ENCODE measurements around the gene RIPK1. TPM values are rescaled to one million over a fixed set of nuclear protein-coding genes. Genes with fewer than 3 reads are reported as not detected.
A peak's percentile ranks its signal among the peaks of the same experiment; 100 is the strongest.

Gene RIPK1
- total and polyA plus RNA-seq, 4 donors: 12.1 to 24.1 (median 19.7) TPM

DNA sequence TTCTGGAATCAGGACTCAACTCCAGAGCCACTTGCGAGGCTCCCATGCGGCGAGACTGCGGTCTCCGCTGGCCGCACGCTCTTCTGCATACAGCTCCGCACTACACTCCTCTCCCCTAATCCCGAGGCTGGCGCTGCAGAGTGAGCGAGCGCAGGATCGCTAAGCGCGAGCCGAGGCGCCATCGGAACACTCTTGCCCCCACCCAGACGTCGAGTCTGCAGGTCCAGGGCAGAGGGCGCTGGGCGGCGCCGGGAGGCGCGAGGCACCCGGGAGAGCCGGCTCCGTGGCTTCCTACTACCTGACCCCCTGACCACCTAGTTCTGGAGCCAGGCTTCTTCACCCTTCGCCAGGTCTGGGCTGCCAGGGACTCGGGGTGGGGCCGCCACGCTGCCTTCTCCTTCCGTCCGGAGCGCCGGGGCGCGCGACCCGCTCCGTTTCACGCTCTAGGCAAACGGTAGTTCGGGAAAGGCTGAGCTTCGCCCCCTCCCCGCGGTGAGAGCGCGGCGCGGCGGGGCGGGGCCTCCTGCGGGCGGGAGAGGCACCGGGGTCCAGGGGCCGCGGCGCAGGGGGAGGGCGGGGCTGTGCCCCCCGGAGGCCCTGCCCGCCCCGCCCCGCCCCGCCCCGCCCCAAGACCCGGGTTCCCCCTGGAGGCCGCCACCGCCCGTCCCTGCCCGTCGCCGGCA lies 94.4 kb downstream of the RIPK1 start:
- H3K36me3 ChIP-seq (ENCODE audit: control insufficient read depth in 4 of 4, insufficient read depth in 4 of 4, low read length in 4 of 4): no peaks in the 10 kb centered on the region
- peak; percentile 83 to 86 (median 85) for DNase-seq
- peaks cover 0 to 2% (median 0%) of the 10 kb centered on the region in 3 donors for H3K27me3 ChIP-seq (ENCODE audit: control insufficient read depth in 3 of 3, insufficient read depth in 3 of 3, low read length in 2 of 3)
- peaks cover 0 to 4% (median 0%) of the 10 kb centered on the region in 5 donors for H3K4me1 ChIP-seq (ENCODE audit: control insufficient read depth in 5 of 5, insufficient read depth in 5 of 5, low read length in 5 of 5)
- H3K9me3 ChIP-seq (ENCODE audit: control insufficient read depth in 4 of 4, insufficient read depth in 3 of 4, low read length in 3 of 4): peaks cover 0 to 4% (median 0%) of the 10 kb centered on the region in 4 donors
- 0% methylated on average over 35 to 74 of the region's 74 CpGs for WGBS, 2 donors
- H3K9ac ChIP-seq (ENCODE audit: insufficient read depth in 1 of 2, low read length in 2 of 2): peak overlapping the region in 1 of 2 donors; percentile 42
- ATAC-seq (ENCODE audit: insufficient read depth, low FRiP score): peak; percentile 75
- peak overlapping the region; percentile 91 to 92 for H3K27ac ChIP-seq (ENCODE audit: low read depth in 1 of 2, low read length in 1 of 2)
- TF ChIP-seq, protein P1, sequence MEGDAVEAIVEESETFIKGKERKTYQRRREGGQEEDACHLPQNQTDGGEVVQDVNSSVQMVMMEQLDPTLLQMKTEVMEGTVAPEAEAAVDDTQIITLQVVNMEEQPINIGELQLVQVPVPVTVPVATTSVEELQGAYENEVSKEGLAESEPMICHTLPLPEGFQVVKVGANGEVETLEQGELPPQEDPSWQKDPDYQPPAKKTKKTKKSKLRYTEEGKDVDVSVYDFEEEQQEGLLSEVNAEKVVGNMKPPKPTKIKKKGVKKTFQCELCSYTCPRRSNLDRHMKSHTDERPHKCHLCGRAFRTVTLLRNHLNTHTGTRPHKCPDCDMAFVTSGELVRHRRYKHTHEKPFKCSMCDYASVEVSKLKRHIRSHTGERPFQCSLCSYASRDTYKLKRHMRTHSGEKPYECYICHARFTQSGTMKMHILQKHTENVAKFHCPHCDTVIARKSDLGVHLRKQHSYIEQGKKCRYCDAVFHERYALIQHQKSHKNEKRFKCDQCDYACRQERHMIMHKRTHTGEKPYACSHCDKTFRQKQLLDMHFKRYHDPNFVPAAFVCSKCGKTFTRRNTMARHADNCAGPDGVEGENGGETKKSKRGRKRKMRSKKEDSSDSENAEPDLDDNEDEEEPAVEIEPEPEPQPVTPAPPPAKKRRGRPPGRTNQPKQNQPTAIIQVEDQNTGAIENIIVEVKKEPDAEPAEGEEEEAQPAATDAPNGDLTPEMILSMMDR (IDR thresholded peaks at IDR 0.05; ENCODE audit: control extremely low read depth, extremely low read depth): no peak
- H3K4me3 ChIP-seq: peak overlapping the region; percentile 58

DNA sequence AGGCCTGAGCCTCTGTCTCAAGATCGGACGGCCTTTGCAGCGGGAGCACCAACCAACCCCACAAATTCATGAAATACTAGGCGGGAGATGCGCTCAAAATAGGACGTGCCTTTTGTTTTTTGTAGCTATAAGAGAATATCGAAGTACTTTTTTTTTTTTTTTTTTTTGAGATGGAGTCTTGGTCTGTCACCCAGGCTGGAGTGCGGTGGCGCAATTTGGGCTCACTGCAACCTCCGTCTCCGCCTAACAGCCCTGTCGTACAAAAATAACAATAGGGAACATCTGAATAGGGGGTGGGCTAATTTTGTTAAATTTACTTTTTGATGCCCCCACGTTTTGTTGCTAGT lies 94.9 kb downstream of the RIPK1 start:
- H3K4me1 ChIP-seq (ENCODE audit: control insufficient read depth in 5 of 5, insufficient read depth in 5 of 5, low read length in 5 of 5): peaks cover 0 to 4% (median 0%) of the 10 kb centered on the region in 5 donors
- peak overlapping the region in 1 of 2 donors; percentile 92 for H3K27ac ChIP-seq (ENCODE audit: low read depth in 1 of 2, low read length in 1 of 2)
- peaks cover 0 to 4% (median 0%) of the 10 kb centered on the region in 4 donors for H3K9me3 ChIP-seq (ENCODE audit: control insufficient read depth in 4 of 4, insufficient read depth in 3 of 4, low read length in 3 of 4)
- H3K4me3 ChIP-seq: no peak overlapping the region
- no peak overlapping the region for H3K9ac ChIP-seq (ENCODE audit: insufficient read depth in 1 of 2, low read length in 2 of 2)
- no peaks in the 10 kb centered on the region for H3K36me3 ChIP-seq (ENCODE audit: control insufficient read depth in 4 of 4, insufficient read depth in 4 of 4, low read length in 4 of 4)
- peaks cover 0 to 1% (median 0%) of the 10 kb centered on the region in 3 donors for H3K27me3 ChIP-seq (ENCODE audit: control insufficient read depth in 3 of 3, insufficient read depth in 3 of 3, low read length in 2 of 3)
- WGBS, 2 donors: 9 to 18% methylated on average over 13 of the region's 13 CpGs
- DNase-seq (no peak), ATAC-seq (ENCODE audit: insufficient read depth, low FRiP score) (no peak)
- TF ChIP-seq, protein P1 (IDR thresholded peaks at IDR 0.05; ENCODE audit: control extremely low read depth, extremely low read depth): no peak

DNA sequence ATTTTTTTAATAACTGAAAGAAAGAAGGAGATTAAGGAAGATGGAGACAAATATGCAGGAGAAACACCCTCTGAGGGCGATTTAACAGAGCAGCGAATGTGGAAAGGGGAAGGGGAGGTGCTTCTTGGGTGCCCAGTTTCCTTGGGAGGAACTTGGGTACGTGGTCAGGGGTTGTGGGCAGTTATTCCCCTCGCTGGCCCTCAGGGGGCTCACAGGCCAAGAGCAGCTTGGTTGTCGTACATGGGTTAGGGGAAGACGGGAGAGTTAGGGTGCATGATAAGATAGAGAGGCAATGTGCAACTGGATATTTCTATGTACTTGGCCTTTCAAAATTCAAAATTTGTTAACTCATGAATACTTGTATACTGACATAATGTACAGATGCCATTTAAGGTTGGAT lies 96.1 kb downstream of the RIPK1 start:
- H3K27ac ChIP-seq (ENCODE audit: low read depth in 1 of 2, low read length in 1 of 2): no peak overlapping the region
- DNase-seq: no peak
- no peaks in the 10 kb centered on the region for H3K36me3 ChIP-seq (ENCODE audit: control insufficient read depth in 4 of 4, insufficient read depth in 4 of 4, low read length in 4 of 4)
- ATAC-seq (ENCODE audit: insufficient read depth, low FRiP score): no peak
- H3K9me3 ChIP-seq (ENCODE audit: control insufficient read depth in 4 of 4, insufficient read depth in 3 of 4, low read length in 3 of 4): peaks cover 0 to 4% (median 0%) of the 10 kb centered on the region in 4 donors
- WGBS, 2 donors: 68 to 87% methylated on average over 6 of the region's 6 CpGs
- H3K4me3 ChIP-seq: no peak overlapping the region
- H3K27me3 ChIP-seq (ENCODE audit: control insufficient read depth in 3 of 3, insufficient read depth in 3 of 3, low read length in 2 of 3): no peaks in the 10 kb centered on the region
- H3K4me1 ChIP-seq (ENCODE audit: control insufficient read depth in 5 of 5, insufficient read depth in 5 of 5, low read length in 5 of 5): peaks cover 0 to 3% (median 0%) of the 10 kb centered on the region in 5 donors
- TF ChIP-seq, protein P1 (IDR thresholded peaks at IDR 0.05; ENCODE audit: control extremely low read depth, extremely low read depth): no peak
- no peak overlapping the region for H3K9ac ChIP-seq (ENCODE audit: insufficient read depth in 1 of 2, low read length in 2 of 2)

Small RNAs within 50 kb of the gene (small RNA-seq; reads per million reads assigned to genes)
- gene AL133351.4 (ENCODE audit: low replicate concordance) (not detected), gene RNA5SP201 (ENCODE audit: low replicate concordance) (not detected)

Other genes starting within 250 kb of the RIPK1 start
- 100 to 1,000 TPM in 1 of 2 donors, 10 to 100 TPM in 1; 58.0 to 106 TPM for gene SERPINB1, start 226.6 kb upstream of the RIPK1 start, total RNA-seq
- gene SERPINB1, start 226.6 kb upstream of the RIPK1 start, polyA plus RNA-seq: 100 to 1,000 TPM in 1 of 2 donors, 10 to 100 TPM in 1; 85.1 to 242 TPM
- 10 to 100 TPM; 14.0 to 33.3 TPM for gene SERPINB9, start 165.2 kb upstream of the RIPK1 start, total RNA-seq
- 10 to 100 TPM in 1 of 2 donors, 1 to 10 TPM in 1; 5.4 to 36.1 TPM for gene SERPINB9, start 165.2 kb upstream of the RIPK1 start, polyA plus RNA-seq
- 100 to 1,000 TPM; 113 to 155 TPM for gene SERPINB6, start 96.9 kb upstream of the RIPK1 start, total RNA-seq
- gene SERPINB6, start 96.9 kb upstream of the RIPK1 start, polyA plus RNA-seq: 100 to 1,000 TPM; 126 to 129 TPM
- gene NQO2, start 68.6 kb upstream of the RIPK1 start, total RNA-seq: 10 to 100 TPM in 1 of 2 donors, 1 to 10 TPM in 1; 9.4 to 47.1 TPM
- gene NQO2, start 68.6 kb upstream of the RIPK1 start, polyA plus RNA-seq: 10 to 100 TPM; 42.6 to 43.7 TPM
- gene BPHL, start 50.2 kb downstream of the RIPK1 start, total RNA-seq: 10 to 100 TPM; 14.2 to 14.9 TPM
- gene BPHL, start 50.2 kb downstream of the RIPK1 start, polyA plus RNA-seq: 10 to 100 TPM in 1 of 2 donors, 1 to 10 TPM in 1; 6.0 to 11.7 TPM
- gene TUBB2A, start 89.0 kb downstream of the RIPK1 start, total RNA-seq: 10 to 100 TPM; 19.7 to 53.5 TPM
- gene TUBB2A, start 89.0 kb downstream of the RIPK1 start, polyA plus RNA-seq: 10 to 100 TPM; 10.8 to 40.6 TPM
- gene TUBB2B, start 159.2 kb downstream of the RIPK1 start, total RNA-seq: 1 to 10 TPM; 2.8 to 4.3 TPM
- 1 to 10 TPM in 1 of 2 donors, under 1 TPM in 1; 0.85 to 2.4 TPM for gene TUBB2B, start 159.2 kb downstream of the RIPK1 start, polyA plus RNA-seq
- 10 to 100 TPM; 14.0 to 21.2 TPM for gene PSMG4, start 190.5 kb downstream of the RIPK1 start, total RNA-seq
- 10 to 100 TPM; 19.6 to 69.7 TPM for gene PSMG4, start 190.5 kb downstream of the RIPK1 start, polyA plus RNA-seq

All from lung (tissue), 13 donors.